Activated gamma-delta T cell treated with anti-CD3 and anti-CD28 coated beads, Interleukin-2, amount 50 U/mL, for 16 hours (primary cell): ENCODE data around the gene TUBGCP2.
"Not testable (repeated sequence)": the region's sequence is repeated elsewhere in the genome, so short reads cannot be mapped to it uniquely, and the experiment has no call there.

Experiments used
- DNase-seq: peaks from one replicate; pipeline ENCODE4 v3.0.0-alpha.2; 2020; ENCODE audit warnings: low read depth

Gene TUBGCP2

DNA sequence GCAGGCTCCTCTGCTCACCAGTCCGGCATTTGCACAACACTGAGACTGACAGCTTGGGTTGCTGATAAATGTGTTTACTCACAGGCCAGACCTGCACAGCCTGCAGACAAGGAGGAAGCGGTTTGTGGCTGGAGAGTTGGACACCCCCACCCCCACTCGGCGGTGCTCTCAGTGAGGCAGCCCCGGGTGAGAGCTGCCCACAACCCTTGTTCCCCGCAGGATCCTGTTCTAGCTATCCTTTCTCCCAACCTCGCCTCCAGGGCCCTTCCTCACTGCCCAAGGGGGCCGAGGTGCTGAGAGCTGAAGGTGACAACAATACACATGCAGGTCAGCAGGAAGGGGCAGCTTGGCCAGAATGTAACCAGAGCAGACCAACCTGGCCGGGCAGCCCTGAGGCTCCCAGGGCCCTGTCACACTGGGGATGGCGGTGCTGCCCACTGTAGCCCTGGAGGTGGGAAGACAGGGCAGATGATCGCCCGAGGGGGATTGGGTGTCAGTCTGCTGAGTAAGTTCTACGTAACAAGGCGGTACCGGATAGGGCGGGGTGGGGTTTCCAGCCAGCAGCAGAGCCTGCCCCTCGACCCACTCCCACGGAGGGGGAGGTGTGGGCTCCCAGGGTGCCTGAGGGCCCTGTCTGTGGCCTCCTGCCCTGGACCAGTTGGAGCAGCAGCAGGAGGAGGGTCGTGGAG is 30.0 kb downstream of the TUBGCP2 start:
- DNase-seq: no peak

DNA sequence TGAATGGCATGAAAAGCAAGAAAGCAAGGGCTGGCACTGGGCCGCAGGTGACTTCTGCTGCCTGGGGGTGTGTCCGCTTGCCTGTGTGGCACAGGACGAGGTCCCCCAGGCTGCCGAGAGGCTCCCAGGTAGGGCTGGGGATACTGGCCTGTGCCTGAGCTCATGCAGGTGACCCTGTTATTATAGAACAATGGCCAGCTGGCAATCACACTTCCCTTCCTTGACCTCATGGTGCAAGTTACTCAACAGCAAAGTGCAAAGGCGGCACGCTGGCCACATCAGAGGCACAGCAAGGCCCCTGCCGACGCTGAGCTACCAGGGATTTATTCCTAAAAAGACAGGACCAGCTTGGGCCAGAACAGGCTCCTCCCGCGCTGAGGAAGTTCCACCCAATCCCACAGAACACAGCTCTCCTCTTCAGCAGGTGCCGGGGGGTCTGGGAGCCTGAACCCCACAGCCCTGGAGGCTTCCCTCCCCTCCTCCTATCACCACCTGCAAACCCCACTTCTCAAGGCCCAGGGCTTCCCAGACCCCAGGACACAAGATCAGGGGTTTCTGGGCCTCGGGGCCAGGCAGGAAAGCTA is 30.6 kb downstream of the TUBGCP2 start:
- DNase-seq: no peak

DNA sequence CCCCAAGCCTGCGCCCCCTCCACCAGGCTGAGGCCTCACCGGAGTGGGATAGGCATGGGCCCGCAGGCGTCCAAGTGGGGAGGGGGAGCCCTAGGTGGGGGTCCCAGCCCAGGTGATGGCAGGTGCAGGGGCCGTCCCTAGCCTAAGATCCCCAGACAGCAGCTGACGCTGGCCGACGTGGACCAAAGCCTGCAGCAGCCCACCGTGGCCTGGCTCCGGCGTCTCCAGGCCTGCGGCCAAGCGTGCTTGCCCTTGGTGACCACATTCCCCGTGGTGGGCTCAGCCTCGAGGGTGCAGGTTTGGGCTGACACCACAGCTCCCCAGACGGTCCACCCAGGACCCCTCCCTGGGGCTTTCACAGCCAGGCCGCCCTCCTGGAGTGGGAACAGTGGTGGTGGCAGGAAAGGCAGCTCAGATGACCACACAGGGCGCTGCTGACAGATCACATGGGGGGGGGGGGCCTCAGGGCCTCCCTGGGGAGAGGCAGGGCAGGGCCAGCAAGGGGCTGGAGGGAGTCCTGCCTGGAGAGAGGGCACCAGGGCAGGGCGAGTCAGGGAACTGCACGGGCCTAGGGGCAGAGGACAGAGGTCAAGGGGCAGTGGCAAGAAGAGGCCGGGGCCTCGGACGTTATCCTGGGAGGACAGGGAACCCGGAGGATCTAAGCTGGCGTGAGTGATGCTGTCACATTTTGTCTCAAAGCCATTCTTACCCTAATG is 31.2 kb downstream of the TUBGCP2 start:
- no peak for DNase-seq

DNA sequence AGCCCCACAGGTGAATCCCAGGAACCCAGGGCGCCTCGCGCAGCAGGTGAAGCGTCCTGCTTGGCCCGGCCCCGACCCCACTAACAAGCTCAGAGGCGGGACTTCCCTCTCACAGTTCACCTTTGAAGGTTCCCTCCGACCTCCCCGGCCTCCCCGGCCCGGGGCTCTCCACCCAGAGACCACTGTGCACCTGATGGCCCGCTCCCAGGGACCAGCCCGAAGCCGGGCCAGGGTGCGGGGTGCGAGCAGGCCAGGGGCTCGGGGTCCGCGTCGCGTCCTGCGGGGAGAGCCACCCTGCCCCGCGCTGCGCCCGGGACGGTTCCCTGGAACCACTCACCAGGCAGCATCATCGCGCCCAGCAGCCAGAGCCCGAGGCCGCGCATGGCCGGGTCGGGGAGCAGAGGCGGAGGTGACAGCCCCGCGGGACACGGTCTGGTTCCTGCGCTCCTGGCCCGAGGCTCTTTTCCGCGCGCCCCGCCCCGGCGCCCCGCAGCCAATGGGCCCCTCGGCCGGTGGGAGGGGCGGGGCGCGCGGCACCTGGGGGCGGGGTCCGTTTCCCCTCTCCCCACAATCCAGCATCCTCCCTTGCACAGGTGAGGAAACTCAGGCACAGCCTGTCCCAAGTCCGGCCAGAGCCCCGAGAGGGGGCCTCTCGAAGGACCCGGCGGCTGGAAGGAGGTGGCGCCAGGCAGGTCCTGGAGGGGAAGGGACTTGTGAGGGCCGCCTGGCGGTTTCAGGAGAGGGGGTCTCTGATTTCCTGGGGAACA is 32.1 kb downstream of the TUBGCP2 start, which contains the start of gene ADAM8:
Gene ADAM8, minus strand, starts transcription at position 434 of the 767 bp plus-strand sequence. Its CDS starts 51 bp downstream, at position 383.
- DNase-seq: no peak

DNA sequence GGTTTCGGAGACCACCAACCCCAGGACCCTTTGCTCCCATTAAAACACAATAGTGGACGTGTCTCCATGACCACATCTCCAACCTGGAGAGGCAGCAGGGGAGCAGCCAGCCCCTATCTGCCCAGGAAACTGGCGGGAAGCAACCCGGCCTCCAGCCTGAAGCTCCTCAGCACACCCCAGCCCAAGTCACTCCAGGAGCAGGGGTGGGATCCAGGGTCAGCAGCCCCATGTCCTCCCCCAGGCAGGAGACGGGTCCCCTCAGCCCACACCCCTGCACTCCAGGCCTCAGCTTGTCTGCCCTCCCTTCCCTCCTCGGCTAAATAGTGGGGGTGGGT is 32.6 kb downstream of the TUBGCP2 start:
- DNase-seq: no peak

DNA sequence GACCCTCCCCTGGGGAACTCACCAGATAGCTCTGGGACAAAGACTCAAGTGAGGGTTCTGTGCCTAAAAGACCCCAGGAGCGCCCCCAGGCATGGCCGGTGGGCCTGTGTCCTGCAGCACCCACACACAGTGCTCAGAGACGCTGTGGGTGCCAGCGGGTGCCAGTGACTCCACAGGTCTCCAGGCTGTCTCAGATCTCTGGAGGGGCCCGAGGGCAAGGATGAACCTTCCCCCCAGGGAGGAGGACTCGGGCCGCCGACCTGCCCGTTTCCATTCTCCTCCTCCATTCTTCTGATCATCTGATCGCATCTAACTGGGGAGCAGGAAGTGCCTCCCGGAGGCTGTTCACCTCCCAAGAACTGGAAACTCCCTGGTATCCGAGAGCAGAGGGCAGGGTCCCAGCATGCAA is 33.0 kb downstream of the TUBGCP2 start:
- no peak for DNase-seq

DNA sequence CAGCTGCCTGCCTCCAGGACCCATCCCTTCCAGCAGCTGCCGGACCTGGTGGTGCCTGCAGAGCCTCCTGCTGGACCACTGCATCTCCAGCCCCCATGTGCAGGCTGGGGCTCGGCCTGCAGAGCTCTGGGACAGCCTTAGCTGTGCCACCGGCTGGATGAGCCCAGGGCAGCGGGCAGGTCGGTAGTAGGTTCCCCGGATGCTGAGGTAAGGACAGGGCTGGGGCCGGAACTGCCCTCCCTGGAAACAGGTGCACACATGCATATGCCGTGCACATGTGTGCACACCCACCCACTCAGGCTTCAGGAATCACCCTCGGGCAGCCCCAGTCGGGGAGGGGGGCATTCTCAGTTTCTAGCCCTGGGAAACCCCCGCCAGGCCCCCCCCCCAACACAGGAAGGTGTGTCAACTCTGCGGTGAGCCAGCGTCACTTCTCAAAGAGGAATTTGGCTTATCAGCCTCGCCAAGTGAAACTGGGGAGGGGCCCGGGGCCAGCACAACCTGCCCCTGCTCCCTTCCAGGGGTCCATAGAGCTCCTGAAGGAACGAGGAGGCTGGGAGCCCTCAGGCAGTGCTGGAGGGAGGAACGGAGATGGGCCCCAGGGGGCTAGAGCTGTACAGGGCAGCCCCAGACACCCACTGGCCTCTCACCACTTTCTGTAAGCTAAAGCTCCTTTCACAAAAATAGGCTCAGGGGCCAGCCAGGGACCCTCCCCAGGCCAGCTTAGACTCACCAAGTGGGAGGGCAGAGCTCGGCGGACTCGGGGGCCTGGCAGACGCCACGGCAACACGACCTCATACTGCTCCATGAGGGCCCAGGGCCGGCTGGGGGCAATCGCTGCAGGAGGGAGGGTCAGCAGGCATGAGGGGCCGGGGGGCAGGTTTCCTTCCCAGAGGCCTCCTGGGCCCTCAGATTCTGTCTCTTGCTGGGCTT is 33.7 kb downstream of the TUBGCP2 start:
- DNase-seq: peak; percentile 81

DNA sequence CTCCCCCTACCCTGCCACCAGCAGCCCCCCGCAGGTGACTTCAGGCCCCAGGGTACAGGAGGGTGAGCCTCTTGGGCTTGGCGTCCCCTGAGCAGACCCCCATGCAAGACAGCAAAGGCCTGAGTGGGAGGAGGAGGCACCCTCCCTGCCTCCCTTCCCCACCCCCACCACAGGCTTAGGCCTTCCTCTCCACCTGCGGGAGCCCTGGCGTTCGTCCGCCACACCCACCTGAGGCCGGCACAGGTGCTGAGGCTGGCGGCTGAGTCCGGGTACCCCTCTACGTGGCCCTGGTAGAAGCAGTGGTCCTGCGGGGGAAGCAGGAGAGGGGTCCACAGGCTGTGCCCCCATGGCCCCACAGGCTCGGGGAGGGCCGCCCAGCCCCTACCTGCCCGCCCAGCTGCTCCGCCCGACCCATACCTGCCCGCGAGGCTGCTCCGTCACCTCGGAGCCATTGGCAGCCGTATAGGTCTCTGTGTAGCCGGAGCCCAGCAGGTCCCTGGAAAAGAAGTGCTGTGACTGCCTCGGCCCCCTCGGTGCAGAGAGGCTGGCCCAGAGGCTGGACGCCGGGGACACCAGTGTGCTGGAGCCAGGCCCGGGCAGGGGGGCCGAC is 35.0 kb downstream of the TUBGCP2 start:
- DNase-seq: no peak

DNA sequence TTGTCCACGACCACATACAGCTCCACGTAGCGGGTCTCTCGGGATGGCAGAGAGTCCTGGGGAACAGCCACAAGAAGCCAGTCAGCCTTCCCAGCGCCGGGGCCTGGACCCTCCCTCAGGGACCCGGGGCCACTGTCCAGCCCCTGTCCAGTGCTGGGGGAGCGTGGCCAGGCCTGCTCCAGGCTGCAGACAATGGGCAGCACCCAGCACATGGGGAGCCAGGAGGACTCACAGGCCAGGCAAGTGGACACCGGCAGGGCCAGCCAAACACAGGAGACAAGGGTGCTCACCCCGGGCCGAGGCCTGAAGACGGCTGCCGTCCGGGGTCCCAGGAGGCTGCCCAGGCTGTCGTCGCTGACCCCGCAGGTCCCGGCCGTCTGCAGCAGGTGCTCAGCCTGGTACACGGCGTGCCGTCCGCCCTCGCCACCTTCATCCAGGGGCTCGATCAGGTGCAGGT is 35.7 kb downstream of the TUBGCP2 start:
- no peak for DNase-seq

DNA sequence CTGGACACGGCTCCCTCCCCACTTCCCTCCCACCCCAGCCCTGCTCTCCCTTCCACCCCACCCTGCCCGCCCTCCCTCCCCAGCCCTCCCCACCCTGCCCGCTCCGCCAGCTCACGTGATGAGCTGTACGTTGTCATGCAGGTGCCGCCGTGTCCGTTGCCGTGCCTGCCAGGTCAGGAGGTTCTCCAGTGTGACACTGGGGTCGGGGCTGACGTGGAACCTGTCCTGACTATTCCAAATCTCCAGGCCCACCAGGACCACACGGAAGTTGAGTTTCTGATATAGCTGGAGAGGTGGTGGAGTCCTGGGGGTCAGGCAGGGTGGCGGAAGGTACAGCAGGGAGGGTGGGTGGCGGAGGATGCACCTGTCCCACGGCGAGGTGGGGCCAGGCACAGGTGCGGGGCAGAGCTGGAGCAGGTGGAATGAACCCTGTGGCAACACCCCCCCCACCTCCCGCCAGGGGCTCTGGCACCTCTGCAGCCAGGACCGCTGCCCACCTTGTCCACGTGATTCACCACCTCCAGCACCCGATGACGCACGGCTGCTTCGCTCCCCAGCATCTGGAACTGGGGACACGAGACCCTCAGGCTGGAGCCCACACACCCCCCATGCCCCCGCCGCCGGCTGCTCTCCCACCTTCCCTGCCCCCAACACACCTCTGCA is 36.2 kb downstream of the TUBGCP2 start:
- DNase-seq: no peak

DNA sequence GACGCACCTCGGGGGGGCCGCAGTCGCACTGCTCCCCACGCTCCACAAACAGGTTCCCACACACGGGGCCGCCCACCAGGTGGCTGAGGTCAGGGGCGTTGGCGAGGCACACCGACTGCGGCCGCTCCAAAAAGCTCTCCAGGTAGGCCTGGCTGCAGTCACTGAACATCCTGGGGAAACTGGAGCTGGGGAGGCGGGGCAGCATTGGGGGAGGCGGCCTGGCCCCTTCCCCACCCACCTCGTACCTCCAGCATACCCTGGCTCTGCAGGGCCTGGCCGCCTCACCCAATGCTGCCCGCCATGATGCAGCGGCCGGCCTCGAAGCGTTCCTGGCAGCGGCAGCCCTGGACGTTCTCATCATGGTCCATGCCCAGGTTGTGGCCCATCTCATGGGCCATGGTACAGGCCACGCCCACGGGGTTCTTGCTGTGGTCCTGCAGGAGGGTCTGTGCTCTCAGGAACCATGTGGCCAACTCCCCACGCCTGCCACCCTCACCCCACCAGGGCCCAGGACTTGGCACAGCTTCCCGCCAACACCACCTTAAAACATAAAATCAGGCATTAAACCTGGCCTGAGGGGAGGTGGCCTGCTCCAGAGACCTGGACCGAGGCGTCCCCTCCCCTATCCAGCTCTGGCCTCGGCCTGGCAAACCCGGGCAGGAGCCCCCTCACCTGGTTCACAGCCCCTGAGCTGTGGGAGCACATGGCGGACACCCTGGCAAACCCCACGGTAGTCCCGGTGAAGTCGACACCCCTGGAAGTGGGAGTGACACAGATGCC is 37.0 kb downstream of the TUBGCP2 start:
- no peak for DNase-seq

DNA sequence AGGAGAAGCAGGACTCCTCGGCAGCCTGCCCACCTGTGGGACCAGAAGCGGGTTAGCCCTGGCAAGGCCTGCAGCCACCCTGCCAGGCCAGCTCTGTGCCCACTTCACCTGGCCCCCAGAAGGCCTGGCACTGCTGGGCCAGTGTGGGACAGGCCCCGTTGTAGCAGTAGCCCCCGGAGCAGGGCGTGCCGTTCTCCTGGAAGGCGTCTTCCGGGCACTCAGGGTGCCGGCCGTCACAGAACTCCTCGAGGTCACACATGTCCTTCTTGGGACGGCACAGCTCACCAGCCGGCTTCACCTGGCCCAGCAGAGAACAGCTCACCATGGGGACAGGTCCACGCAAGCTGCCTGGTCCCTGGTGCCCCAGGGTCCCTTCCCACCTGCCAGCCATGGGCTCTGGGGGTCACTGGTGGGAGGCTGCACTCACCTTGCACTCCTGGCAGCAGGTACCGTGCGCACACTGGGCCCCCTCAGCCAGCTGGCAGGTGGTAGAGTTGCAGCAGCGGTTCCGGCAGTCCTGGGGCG is 37.8 kb downstream of the TUBGCP2 start:
- no peak for DNase-seq

DNA sequence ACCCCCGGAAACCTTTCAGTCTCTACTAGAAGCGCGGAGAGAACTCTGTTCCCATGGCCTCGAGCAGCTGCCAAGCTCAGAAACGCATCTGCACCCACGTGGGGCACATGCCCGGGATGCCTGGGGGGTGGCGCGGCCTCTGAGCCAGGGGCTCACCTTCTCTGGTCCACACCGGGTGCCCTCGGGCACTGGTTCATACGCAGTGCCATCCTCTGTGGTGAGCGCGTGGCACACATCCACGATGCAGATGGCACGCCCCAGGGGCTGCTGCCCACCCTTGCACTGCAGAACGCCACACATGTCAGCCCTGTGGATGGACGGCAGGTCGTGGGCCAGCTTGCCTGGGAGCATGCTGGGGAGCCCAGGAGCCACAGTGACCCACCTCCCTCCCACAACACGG is 38.5 kb downstream of the TUBGCP2 start:
- no peak for DNase-seq

DNA sequence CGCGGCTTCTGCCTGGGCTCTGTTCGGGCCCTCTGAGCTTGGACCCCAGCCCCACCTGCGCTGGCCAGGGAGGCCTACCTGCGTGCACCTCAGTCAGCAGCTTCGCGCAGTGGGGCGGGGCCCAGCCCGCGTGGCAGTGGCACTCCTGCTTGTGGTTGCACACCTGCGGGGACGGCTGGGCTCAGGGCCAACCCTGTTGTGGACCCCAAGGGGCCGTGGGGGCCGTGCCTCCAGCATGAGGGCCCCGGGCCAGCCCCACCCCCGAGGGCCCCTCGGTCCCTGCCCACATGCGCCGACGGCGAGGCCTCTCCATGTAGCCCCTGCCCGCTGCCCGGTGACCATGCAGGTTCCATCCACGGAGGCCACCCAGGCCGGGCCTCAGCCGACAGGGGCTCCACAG is 39.3 kb downstream of the TUBGCP2 start:
- DNase-seq: no peak

DNA sequence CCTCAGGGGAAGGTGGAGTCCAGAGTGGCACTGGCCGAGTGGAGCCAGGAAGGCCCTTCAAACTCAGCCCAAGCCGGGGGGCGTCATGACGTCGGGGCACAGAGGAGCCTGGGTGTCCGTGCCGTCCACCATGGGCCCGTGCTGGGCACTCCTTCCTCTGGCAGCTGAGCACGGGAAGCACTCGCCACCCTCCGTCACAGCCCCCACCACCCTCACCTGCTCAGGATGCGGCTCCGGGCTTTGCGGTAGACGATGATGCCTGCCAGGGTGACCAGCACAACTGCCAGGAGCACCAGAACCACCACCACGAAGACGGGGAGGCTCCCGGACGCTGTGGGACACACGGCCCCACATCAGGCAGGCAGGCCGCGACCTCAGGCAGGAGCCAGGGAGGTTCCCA is 40.1 kb downstream of the TUBGCP2 start:
- DNase-seq: no peak

DNA sequence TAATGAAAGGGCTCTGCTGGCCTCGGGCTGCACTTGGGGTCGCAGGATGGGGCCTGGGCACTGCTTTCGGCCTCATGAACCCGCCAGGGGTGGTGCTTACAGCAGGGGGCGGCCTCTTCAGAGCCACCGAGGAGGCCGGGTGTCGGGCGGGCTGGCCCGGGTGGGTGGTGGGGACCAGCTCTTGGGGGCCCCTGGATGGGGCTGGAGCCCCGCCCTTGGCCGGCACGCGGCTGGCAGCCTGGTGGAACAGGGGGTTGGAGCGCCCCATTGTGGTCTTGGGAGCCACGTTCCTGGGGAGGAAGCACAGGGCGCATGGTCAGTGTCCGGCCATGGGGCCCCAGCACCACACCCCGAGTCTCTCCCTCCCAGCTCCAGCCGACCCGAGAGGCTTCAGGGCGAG is 40.8 kb downstream of the TUBGCP2 start:
- no peak for DNase-seq

DNA sequence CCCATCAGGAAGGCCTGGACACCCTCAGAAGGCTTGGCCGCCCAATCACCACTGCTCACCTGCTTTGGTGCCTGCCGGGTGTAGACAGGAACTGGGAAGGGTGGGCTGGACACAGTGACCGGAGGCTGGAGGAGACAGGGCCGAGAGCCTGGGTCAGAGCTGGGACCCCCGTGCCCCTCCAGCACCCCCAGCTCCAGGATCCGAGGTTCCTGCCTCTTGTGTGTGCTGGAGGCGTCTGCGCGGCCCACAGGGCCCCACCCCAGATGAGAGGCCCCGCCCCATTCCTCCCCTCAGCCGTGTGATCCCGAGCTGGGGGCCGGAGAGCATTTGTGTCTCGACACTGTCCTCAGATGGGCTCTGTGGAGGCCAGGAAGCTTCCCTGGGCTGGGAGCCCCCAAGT is 41.4 kb downstream of the TUBGCP2 start:
- DNase-seq: no peak

DNA sequence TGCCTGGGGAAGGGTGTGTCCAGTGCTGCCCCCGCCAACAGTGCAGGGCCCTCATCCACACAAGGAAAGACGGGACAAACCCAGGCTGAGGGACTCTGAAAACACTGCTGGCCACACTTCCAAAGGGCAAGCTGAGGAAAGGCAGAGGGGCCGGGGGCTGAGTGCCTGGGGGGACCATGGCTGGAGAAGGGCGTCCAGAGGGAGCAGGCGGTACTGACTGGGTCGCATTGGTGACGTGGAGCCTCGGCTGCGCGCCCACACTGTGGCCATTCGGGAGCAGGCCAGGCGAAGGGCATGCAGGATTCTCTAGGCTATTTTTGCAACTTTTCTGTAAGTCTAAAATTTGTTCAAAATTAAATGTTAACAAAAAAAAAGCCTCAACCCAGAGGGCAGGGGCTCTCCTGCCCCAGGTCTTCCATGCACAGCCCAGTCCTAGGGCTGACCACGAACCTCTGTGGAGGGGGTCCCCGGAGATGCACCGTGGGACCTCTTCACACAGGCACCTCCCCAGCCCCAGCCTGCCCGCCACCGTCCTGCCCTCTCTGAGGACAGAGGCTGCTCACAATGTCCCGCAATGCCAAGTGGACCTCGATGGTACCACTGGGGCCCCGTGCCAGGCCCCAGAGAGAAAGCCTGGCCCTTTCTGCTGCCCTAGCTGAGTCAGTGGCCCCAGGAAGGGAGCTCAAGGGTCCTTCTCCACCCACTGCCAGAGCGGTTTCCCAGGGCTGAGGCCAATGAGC is 42.4 kb downstream of the TUBGCP2 start:
- DNase-seq: no peak

DNA sequence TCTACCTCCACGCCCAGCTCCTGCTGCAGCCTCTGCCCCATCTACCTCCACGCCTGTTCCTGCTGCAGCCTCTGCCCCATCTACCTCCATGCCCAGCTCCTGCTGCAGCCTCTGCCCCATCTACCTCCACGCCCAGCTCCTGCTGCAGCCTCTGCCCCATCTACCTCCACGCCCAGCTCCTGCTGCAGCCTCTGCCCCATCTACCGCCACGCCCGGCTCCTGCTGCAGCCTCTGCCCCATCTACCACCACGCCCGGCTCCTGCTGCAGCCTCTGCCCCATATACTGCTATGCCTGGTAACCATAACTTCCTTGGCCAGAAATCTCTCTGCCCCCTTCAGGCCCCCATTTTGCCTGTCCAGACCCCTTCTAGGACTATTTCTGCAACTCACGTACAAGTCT is 43.6 kb downstream of the TUBGCP2 start:
- not testable (repeated sequence) for DNase-seq
